ENCODE results near the gene ERCC6L2.

Gene ERCC6L2

GRCh38 chr9:95980262-95981125 lies 105.0 kb downstream of the ERCC6L2 start:
- TF ChIP-seq CTCF (conservative IDR thresholded peaks at IDR 0.05; ENCODE audit: low read depth, low read length) = no peak
- peak; percentile 14 for DNase-seq (ENCODE audit: low read depth)

GRCh38 chr9:95981761-95982390 lies 106.4 kb downstream of the ERCC6L2 start:
- no peak overlapping the region for H3K4me3 ChIP-seq (ENCODE audit: low read depth, low read length)
- no peak for DNase-seq (ENCODE audit: low read depth)
- TF ChIP-seq CTCF (conservative IDR thresholded peaks at IDR 0.05; ENCODE audit: low read depth, low read length) = no peak

More at GRCh38 chr9:95980262-95981125, 105.0 kb downstream of the ERCC6L2 start:
- no peak overlapping the region for H3K4me3 ChIP-seq (ENCODE audit: low read depth, low read length)

GRCh38 chr9:95985440-95986055 lies 110.1 kb downstream of the ERCC6L2 start:
- DNase-seq (ENCODE audit: low read depth) = no peak

GRCh38 chr9:95989297-95989696 lies 113.8 kb downstream of the ERCC6L2 start:
- no peak overlapping the region for H3K4me3 ChIP-seq (ENCODE audit: low read depth, low read length)
- no peak for TF ChIP-seq CTCF (conservative IDR thresholded peaks at IDR 0.05; ENCODE audit: low read depth, low read length)
- DNase-seq (ENCODE audit: low read depth) = no peak

More at GRCh38 chr9:95985440-95986055, 110.1 kb downstream of the ERCC6L2 start:
- no peak overlapping the region for H3K4me3 ChIP-seq (ENCODE audit: low read depth, low read length)
- TF ChIP-seq CTCF (conservative IDR thresholded peaks at IDR 0.05; ENCODE audit: low read depth, low read length) = no peak

GRCh38 chr9:95991326-95991725 lies 115.8 kb downstream of the ERCC6L2 start:
- no peak for DNase-seq (ENCODE audit: low read depth)
- H3K4me3 ChIP-seq (ENCODE audit: low read depth, low read length) = no peak overlapping the region
- TF ChIP-seq CTCF (conservative IDR thresholded peaks at IDR 0.05; ENCODE audit: low read depth, low read length) = no peak

- H3K4me3 ChIP-seq (ENCODE audit: low read depth, low read length) = no peak overlapping the region
- TF ChIP-seq CTCF (conservative IDR thresholded peaks at IDR 0.05; ENCODE audit: low read depth, low read length) = no peak
- DNase-seq (ENCODE audit: low read depth) = no peak
These were observed 117.0 kb downstream of the ERCC6L2 start for GRCh38 chr9:95992536-95992935.

Data from choroid plexus epithelial cell (primary cell).